Measurements from ENCODE around the gene ISYNA1. TPM values are rescaled to one million over a fixed set of nuclear protein-coding genes. Genes with fewer than 3 reads are reported as not detected.

The ISYNA1 gene
- total and polyA plus RNA-seq, 2 donors (not counting 3 experiments of a cell fraction or from before 2014, with no cell fraction given), result 69.0 to 70.2 TPM

- no TSS peak for BruUV-seq (replicated peaks)
- intact Hi-C loops (cut with micrococcal nuclease), result no loop called here
- H3K27ac ChIP-seq (ENCODE audit: insufficient read depth, low read depth, low read length), result no peak overlapping the region
- H2AFZ ChIP-seq (ENCODE audit: low read depth, low read length), result no peak overlapping the region
- H4K20me1 ChIP-seq (replicated peaks; ENCODE audit: control insufficient read depth, extremely low read depth, insufficient read depth, low read length), result no peaks in the 10 kb centered on the region
- H3K9ac ChIP-seq (replicated peaks; ENCODE audit: extremely low read depth, insufficient read depth, low read length), result no peak overlapping the region
- no peaks in the 10 kb centered on the region for H3K9me1 ChIP-seq (replicated peaks; ENCODE audit: control insufficient read depth, extremely low read depth, insufficient read depth, low read length)
- H3K36me3 ChIP-seq (ENCODE audit: control insufficient read depth in 2 of 2, extremely low read depth in 1 of 2, insufficient read depth in 2 of 2, low read length in 2 of 2), result peaks cover 0 to 2% of the 10 kb centered on the region in 2 experiments
- DNase-seq (ENCODE audit: low read depth, low spot score) (no peak), FAIRE-seq (no peak)
- H3K27me3 ChIP-seq (ENCODE audit: control insufficient read depth in 2 of 2, insufficient read depth in 2 of 2, low read length in 2 of 2), result no peaks in the 10 kb centered on the region
- peaks cover 11% of the 10 kb centered on the region for H3K4me1 ChIP-seq (ENCODE audit: control insufficient read depth, extremely low read depth, insufficient read depth, low read length)
- no peaks in the 10 kb centered on the region for H3K9me3 ChIP-seq (replicated peaks; ENCODE audit: control insufficient read depth, insufficient read depth, low read length)
- ChIA-PET CTCF (no interaction called here), POLR2A (no interaction called here)
- peaks cover 74% of the 10 kb centered on the region for H3K79me2 ChIP-seq (ENCODE audit: control insufficient read depth, insufficient read depth, low read length)
- H3K4me2 ChIP-seq (ENCODE audit: insufficient read depth, low read length), result no peak overlapping the region
- no peak for TF ChIP-seq POLR2AphosphoS5 (IDR thresholded peaks at IDR 0.05; ENCODE audit: insufficient read depth, low read depth, low read length)
- no peak for TF ChIP-seq FOS (IDR thresholded peaks at IDR 0.05; ENCODE audit: borderline replicate concordance, insufficient read depth, low read length)
- TF ChIP-seq EZH2 (IDR thresholded peaks at IDR 0.05; ENCODE audit: borderline replicate concordance, low read depth, low read length, severe bottlenecking), result no peak
- TF ChIP-seq MYC (IDR thresholded peaks at IDR 0.05; ENCODE audit: low read depth, low read length), result no peak
- TF ChIP-seq GATA2 (IDR thresholded peaks at IDR 0.05; ENCODE audit: insufficient read depth, insufficient read length, low read depth, low read length), result no peak
- TF ChIP-seq, protein P1, sequence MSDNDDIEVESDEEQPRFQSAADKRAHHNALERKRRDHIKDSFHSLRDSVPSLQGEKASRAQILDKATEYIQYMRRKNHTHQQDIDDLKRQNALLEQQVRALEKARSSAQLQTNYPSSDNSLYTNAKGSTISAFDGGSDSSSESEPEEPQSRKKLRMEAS (IDR thresholded peaks at IDR 0.05; ENCODE audit: insufficient read depth, insufficient read length), result no peak
- TF ChIP-seq, protein P2, sequence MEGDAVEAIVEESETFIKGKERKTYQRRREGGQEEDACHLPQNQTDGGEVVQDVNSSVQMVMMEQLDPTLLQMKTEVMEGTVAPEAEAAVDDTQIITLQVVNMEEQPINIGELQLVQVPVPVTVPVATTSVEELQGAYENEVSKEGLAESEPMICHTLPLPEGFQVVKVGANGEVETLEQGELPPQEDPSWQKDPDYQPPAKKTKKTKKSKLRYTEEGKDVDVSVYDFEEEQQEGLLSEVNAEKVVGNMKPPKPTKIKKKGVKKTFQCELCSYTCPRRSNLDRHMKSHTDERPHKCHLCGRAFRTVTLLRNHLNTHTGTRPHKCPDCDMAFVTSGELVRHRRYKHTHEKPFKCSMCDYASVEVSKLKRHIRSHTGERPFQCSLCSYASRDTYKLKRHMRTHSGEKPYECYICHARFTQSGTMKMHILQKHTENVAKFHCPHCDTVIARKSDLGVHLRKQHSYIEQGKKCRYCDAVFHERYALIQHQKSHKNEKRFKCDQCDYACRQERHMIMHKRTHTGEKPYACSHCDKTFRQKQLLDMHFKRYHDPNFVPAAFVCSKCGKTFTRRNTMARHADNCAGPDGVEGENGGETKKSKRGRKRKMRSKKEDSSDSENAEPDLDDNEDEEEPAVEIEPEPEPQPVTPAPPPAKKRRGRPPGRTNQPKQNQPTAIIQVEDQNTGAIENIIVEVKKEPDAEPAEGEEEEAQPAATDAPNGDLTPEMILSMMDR (IDR thresholded peaks at IDR 0.05; ENCODE audit: extremely low read depth in 1 of 2, insufficient read depth in 1 of 2, low read depth in 1 of 2, low read length in 2 of 2), result no peak
- TF ChIP-seq JUN (IDR thresholded peaks at IDR 0.05; ENCODE audit: borderline replicate concordance, insufficient read depth, insufficient read length, low read depth), result no peak
- TF ChIP-seq POLR2A (IDR thresholded peaks at IDR 0.05; ENCODE audit: low read depth, low read length), result no peak
- H3K4me3 ChIP-seq (replicated peaks in 1 of 3; ENCODE audit: insufficient read depth in 1 of 3, low read depth in 1 of 3, low read length in 3 of 3), result no peak overlapping the region
- dilution Hi-C loops (cut with MboI; ENCODE audit: extremely low pct_ligation_motif_present, low sequenced_read_pairs), result no loop called here
These were observed 14.5 kb downstream of the ISYNA1 start for GRCh38 chr19:18423258-18424020.
